ENCODE data around the gene PCDHGA5. TPM values are rescaled to one million over a fixed set of nuclear protein-coding genes. Genes with fewer than 3 reads are reported as not detected.
A peak's percentile ranks its signal among the peaks of the same experiment; 100 is the strongest.
"Not testable (repeated sequence)": the region's sequence is repeated elsewhere in the genome, so short reads cannot be mapped to it uniquely, and the experiment has no call there.

Gene PCDHGA5
- total and polyA plus RNA-seq, 2 experiments from 2014 or later: 0.35 to 0.86 TPM

GRCh38 chr5:141388661-141389060 is 24.7 kb downstream of the PCDHGA5 start:
- no peak overlapping the region for H2AFZ ChIP-seq
- in situ Hi-C loops (cut with MboI): no loop called here
- no peak overlapping the region for H3K4me3 ChIP-seq

GRCh38 chr5:141389153-141390042 is 25.4 kb downstream of the PCDHGA5 start:
- H3K4me2 ChIP-seq (ENCODE audit: unreplicated experiment): no peak overlapping the region
- no peak overlapping the region for H3K4me3 ChIP-seq
- H3K9ac ChIP-seq: no peak overlapping the region
- TF ChIP-seq EZH2phosphoT487 (IDR thresholded peaks at IDR 0.05; ENCODE audit: insufficient read depth, low read depth) (no peak), EZH2 (IDR thresholded peaks at IDR 0.05; ENCODE audit: insufficient read depth, poor library complexity, severe bottlenecking) (no peak)
- H2AFZ ChIP-seq: no peak overlapping the region
- H3K9me2 ChIP-seq (ENCODE audit: insufficient read depth): no peaks in the 10 kb centered on the region
- no peaks in the 10 kb centered on the region for H3K36me3 ChIP-seq (ENCODE audit: low read depth)
- no peaks in the 10 kb centered on the region for H3K27me3 ChIP-seq (replicated peaks; ENCODE audit: insufficient read depth)
- no peak for DNase-seq
- no peaks in the 10 kb centered on the region for H3K9me3 ChIP-seq (ENCODE audit: low read depth)
- H4K20me1 ChIP-seq (ENCODE audit: insufficient read depth): no peaks in the 10 kb centered on the region
- in situ Hi-C loops (cut with MboI): no loop called here
- H3K27ac ChIP-seq: no peak overlapping the region
- 42 to 43% methylated on average over 56 to 72 of the region's 77 CpGs for WGBS, 2 experiments (ENCODE audit: low coverage in 1 of 2, low lambda C conversion rate in 2 of 2, missing lambda C conversion rate in 2 of 2)
- no peaks in the 10 kb centered on the region for H3K79me2 ChIP-seq (ENCODE audit: insufficient read depth)
- no peaks in the 10 kb centered on the region for H3F3A ChIP-seq (ENCODE audit: insufficient read depth)
- H3K4me1 ChIP-seq (ENCODE audit: insufficient read depth): no peaks in the 10 kb centered on the region

More at GRCh38 chr5:141388661-141389060, 24.7 kb downstream of the PCDHGA5 start:
- no peak for DNase-seq
- Histone ChIP-seq H3K79me2 (ENCODE audit: insufficient read depth) (no peaks in the 10 kb centered on the region), H3K27me3 (replicated peaks; ENCODE audit: insufficient read depth) (no peaks in the 10 kb centered on the region), H3K36me3 (ENCODE audit: low read depth) (no peaks in the 10 kb centered on the region), H3F3A (ENCODE audit: insufficient read depth) (no peaks in the 10 kb centered on the region), H3K4me2 (ENCODE audit: unreplicated experiment) (no peak overlapping the region), H3K27ac (no peak overlapping the region), H3K9ac (no peak overlapping the region), H3K9me3 (ENCODE audit: low read depth) (no peaks in the 10 kb centered on the region), H3K9me2 (ENCODE audit: insufficient read depth) (no peaks in the 10 kb centered on the region), H4K20me1 (ENCODE audit: insufficient read depth) (no peaks in the 10 kb centered on the region), H3K4me1 (ENCODE audit: insufficient read depth) (no peaks in the 10 kb centered on the region)
- 47% methylated on average over 10 of the region's 10 CpGs for WGBS, 2 experiments (ENCODE audit: low coverage in 1 of 2, low lambda C conversion rate in 2 of 2, missing lambda C conversion rate in 2 of 2)
- no peak for TF ChIP-seq EZH2phosphoT487 (IDR thresholded peaks at IDR 0.05; ENCODE audit: insufficient read depth, low read depth)
- TF ChIP-seq EZH2 (IDR thresholded peaks at IDR 0.05; ENCODE audit: insufficient read depth, poor library complexity, severe bottlenecking): no peak

GRCh38 chr5:141392429-141393198 is 28.7 kb downstream of the PCDHGA5 start, which contains the start of gene PCDHGA8:
TSS of gene PCDHGA8 (plus strand) at chr5:141392633. CDS start at chr5:141392814, 181 bp downstream.
- H3K4me3 ChIP-seq: no peak within 1 kb of the TSS
- H3K36me3 ChIP-seq (ENCODE audit: low read depth): no peaks in the 10 kb centered on the region
- H3K79me2 ChIP-seq (ENCODE audit: insufficient read depth): no peaks in the 10 kb centered on the region
- H3K27ac ChIP-seq: no peak within 1 kb of the TSS
- H2AFZ ChIP-seq: 0 out of 2 replicates have a peak within 1 kb of the TSS, but pooled peaks have one; percentile 4
- no peaks in the 10 kb centered on the region for H3K27me3 ChIP-seq (replicated peaks; ENCODE audit: insufficient read depth)
- no peaks in the 10 kb centered on the region for H3K9me3 ChIP-seq (ENCODE audit: low read depth)
- no peak for TF ChIP-seq EZH2phosphoT487 (IDR thresholded peaks at IDR 0.05; ENCODE audit: insufficient read depth, low read depth)
- no peak for TF ChIP-seq EZH2 (IDR thresholded peaks at IDR 0.05; ENCODE audit: insufficient read depth, poor library complexity, severe bottlenecking)
- no peak within 1 kb of the TSS for H3K9ac ChIP-seq
- H3F3A ChIP-seq (ENCODE audit: insufficient read depth): peaks cover 5% of the 10 kb centered on the region; the same call in 1 of the 2 replicates
- in situ Hi-C loops (cut with MboI): no loop called here
- peak; percentile 48 for DNase-seq
- H3K9me2 ChIP-seq (ENCODE audit: insufficient read depth): no peaks in the 10 kb centered on the region
- no peaks in the 10 kb centered on the region for H4K20me1 ChIP-seq (ENCODE audit: insufficient read depth)
- WGBS, 2 experiments (ENCODE audit: low coverage in 1 of 2, low lambda C conversion rate in 2 of 2, missing lambda C conversion rate in 2 of 2): 38% methylated on average over 38 of the region's 38 CpGs
- no peak within 1 kb of the TSS for H3K4me2 ChIP-seq (ENCODE audit: unreplicated experiment)
- no peaks in the 10 kb centered on the region for H3K4me1 ChIP-seq (ENCODE audit: insufficient read depth)

GRCh38 chr5:141393267-141393666 is 29.3 kb downstream of the PCDHGA5 start:
- Histone ChIP-seq H3F3A (ENCODE audit: insufficient read depth) (peaks cover 5% of the 10 kb centered on the region; the same call in 1 of the 2 replicates), H3K27ac (no peak overlapping the region), H3K4me1 (ENCODE audit: insufficient read depth) (no peaks in the 10 kb centered on the region), H3K27me3 (replicated peaks; ENCODE audit: insufficient read depth) (no peaks in the 10 kb centered on the region), H3K4me3 (no peak overlapping the region), H3K9me3 (ENCODE audit: low read depth) (no peaks in the 10 kb centered on the region), H3K9me2 (ENCODE audit: insufficient read depth) (no peaks in the 10 kb centered on the region), H2AFZ (no peak overlapping the region), H3K4me2 (ENCODE audit: unreplicated experiment) (no peak overlapping the region), H3K36me3 (ENCODE audit: low read depth) (no peaks in the 10 kb centered on the region), H3K9ac (no peak overlapping the region), H4K20me1 (ENCODE audit: insufficient read depth) (no peaks in the 10 kb centered on the region), H3K79me2 (ENCODE audit: insufficient read depth) (no peaks in the 10 kb centered on the region)
- 41 to 43% methylated on average over 21 of the region's 21 CpGs for WGBS, 2 experiments (ENCODE audit: low coverage in 1 of 2, low lambda C conversion rate in 2 of 2, missing lambda C conversion rate in 2 of 2)
- no peak for DNase-seq
- no peak for TF ChIP-seq EZH2 (IDR thresholded peaks at IDR 0.05; ENCODE audit: insufficient read depth, poor library complexity, severe bottlenecking)
- no peak for TF ChIP-seq EZH2phosphoT487 (IDR thresholded peaks at IDR 0.05; ENCODE audit: insufficient read depth, low read depth)
- in situ Hi-C loops (cut with MboI): no loop called here

DNA sequence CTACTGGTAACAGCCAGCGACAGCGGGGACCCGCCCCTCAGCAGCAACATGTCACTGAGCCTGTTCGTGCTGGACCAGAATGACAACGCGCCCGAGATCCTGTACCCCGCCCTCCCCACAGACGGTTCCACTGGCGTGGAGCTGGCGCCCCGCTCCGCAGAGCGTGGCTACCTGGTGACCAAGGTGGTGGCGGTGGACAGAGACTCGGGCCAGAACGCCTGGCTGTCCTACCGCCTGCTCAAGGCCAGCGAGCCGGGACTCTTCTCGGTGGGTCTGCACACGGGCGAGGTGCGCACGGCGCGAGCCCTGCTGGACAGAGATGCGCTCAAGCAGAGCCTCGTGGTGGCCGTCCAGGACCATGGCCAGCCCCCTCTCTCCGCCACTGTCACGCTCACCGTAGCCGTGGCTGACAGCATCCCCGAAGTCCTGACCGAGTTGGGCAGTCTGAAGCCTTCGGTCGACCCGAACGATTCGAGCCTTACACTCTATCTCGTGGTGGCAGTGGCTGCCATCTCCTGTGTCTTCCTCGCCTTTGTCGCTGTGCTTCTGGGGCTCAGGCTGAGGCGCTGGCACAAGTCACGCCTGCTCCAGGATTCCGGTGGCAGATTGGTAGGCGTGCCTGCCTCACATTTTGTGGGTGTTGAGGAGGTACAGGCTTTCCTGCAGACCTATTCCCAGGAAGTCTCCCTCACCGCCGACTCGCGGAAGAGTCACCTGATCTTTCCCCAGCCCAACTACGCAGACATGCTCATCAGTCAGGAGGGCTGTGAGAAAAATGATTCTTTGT is 30.6 kb downstream of the PCDHGA5 start:
- H3F3A ChIP-seq (ENCODE audit: insufficient read depth); H2AFZ ChIP-seq; H3K4me2 ChIP-seq (ENCODE audit: unreplicated experiment); H3K27me3 ChIP-seq (replicated peaks; ENCODE audit: insufficient read depth); H4K20me1 ChIP-seq (ENCODE audit: insufficient read depth); H3K9ac ChIP-seq; H3K36me3 ChIP-seq (ENCODE audit: low read depth); H3K79me2 ChIP-seq (ENCODE audit: insufficient read depth); H3K9me3 ChIP-seq (ENCODE audit: low read depth); DNase-seq; H3K27ac ChIP-seq; in situ Hi-C loops (cut with MboI); H3K9me2 ChIP-seq (ENCODE audit: insufficient read depth); H3K4me1 ChIP-seq (ENCODE audit: insufficient read depth); H3K4me3 ChIP-seq: not testable (repeated sequence)
- 54 to 55% methylated on average over 38 to 44 of the region's 53 CpGs for WGBS, 2 experiments (ENCODE audit: low coverage in 1 of 2, low lambda C conversion rate in 2 of 2, missing lambda C conversion rate in 2 of 2)
